GM12878 (cell line): Measurements from ENCODE around the gene PSME3IP1. TPM values are rescaled to one million over a fixed set of nuclear protein-coding genes. Genes with fewer than 3 reads are reported as not detected.

Experiments used
- ATAC-seq: fragments of 200-7000 bp; cut with Tn5 transposase; 3 replicates; pipeline ENCODE4 v1.9.1; 2020; ENCODE audit warnings: mild to moderate bottlenecking, moderate library complexity
- BruUV-seq: library from RNA; stranded (reverse); fragments of 400-500 nt; replicated peaks from 2 replicates; lab custom pipeline; 2021; lab: Mats Ljungman, UMichigan
- CTCF ChIA-PET: fragments of 300-600 bp; sonication (Branson Sonifier 250); formaldehyde crosslinking; extraction: SDS; loops from one replicate; lab custom pipeline; 2021; ENCODE audit warnings: inconsistent platforms; lab: Yijun Ruan, JAX
- POLR2A ChIA-PET: fragments of 350-600 bp; formaldehyde crosslinking; extraction: SDS; loops from one replicate; lab custom pipeline; 2021; ENCODE audit warnings: inconsistent platforms; lab: Charles Lee
- RAD21 ChIA-PET: fragments of 300-600 bp; sonication (Branson Sonifier 250); formaldehyde crosslinking; loops from one replicate; lab custom pipeline; 2023; ENCODE audit warnings: antibody characterized with exemption; ENCODE audit not compliant: unreplicated experiment; lab: Charles Lee
- SMC1A ChIA-PET: fragments of 300-600 bp; sonication (Branson Sonifier 250); formaldehyde crosslinking; loops from one replicate; lab custom pipeline; 2023; ENCODE audit not compliant: unreplicated experiment, uncharacterized antibody; lab: Charles Lee
- DNase-seq: peaks from one replicate; pipeline ENCODE4 v3.0.0-alpha.2; 2011; ENCODE audit warnings: low read depth, low spot score
- FAIRE-seq: peaks from 3 replicates; lab custom pipeline; 2011; peaks lifted over from hg19 to GRCh38; lab: Jason Lieb, UNC
- H2AFZ ChIP-seq: 2 replicates; pipeline ENCODE4 v1.6.0; 2011; ENCODE audit warnings: low read depth, low read length, control low read depth; ENCODE audit not compliant: control insufficient read depth
- H3K27ac ChIP-seq: 2 replicates; pipeline ENCODE4 v1.5.1; 2011; ENCODE audit warnings: control low read depth; ENCODE audit not compliant: control insufficient read depth, insufficient read depth
- H3K27me3 ChIP-seq, 2 experiments: replicated peaks in 1 of 2; 2 replicates each; pipeline versions ENCODE4 v1.6.0 to v1.6.1; 2011; ENCODE audit warnings: low read length in 1 of 2; ENCODE audit not compliant: control insufficient read depth in 2 of 2, insufficient read depth in 2 of 2
- H3K36me3 ChIP-seq, 2 experiments: 2 replicates each; pipeline ENCODE4 v1.5.1; 2011; ENCODE audit warnings: low read length in 1 of 2; ENCODE audit not compliant: control insufficient read depth in 2 of 2, insufficient read depth in 2 of 2
- H3K4me1 ChIP-seq: 2 replicates; pipeline ENCODE4 v1.6.1; 2011; ENCODE audit warnings: mild to moderate bottlenecking, low read length, moderate library complexity, mixed read lengths; ENCODE audit not compliant: control insufficient read depth, insufficient read depth
- H3K4me2 ChIP-seq: 2 replicates; pipeline ENCODE4 v1.6.0; 2011; ENCODE audit warnings: control low read depth; ENCODE audit not compliant: control insufficient read depth, insufficient read depth
- H3K4me3 ChIP-seq: fragments of 200-600 bp; sonication (generic); 2 replicates; pipeline ENCODE4 v1.5.1; 2016
- H3K79me2 ChIP-seq: 2 replicates; pipeline ENCODE4 v1.6.0; 2011; ENCODE audit warnings: low read length; ENCODE audit not compliant: control insufficient read depth, insufficient read depth
- H3K9ac ChIP-seq: 2 replicates; pipeline ENCODE4 v1.8.0; 2011; ENCODE audit warnings: low read length, control low read depth, mixed read lengths; ENCODE audit not compliant: control insufficient read depth, insufficient read depth
- H3K9me3 ChIP-seq: replicated peaks from 3 replicates; pipeline ENCODE4 v1.5.1; 2011; ENCODE audit warnings: mild to moderate bottlenecking, low read length; ENCODE audit not compliant: control insufficient read depth, insufficient read depth
- H4K20me1 ChIP-seq: 2 replicates; pipeline ENCODE4 v1.6.0; 2011; ENCODE audit not compliant: control insufficient read depth, insufficient read depth
- BRCA1 ChIP-seq: IDR thresholded peaks from 2 replicates; pipeline ENCODE4 v1.6.1; 2011; ENCODE audit warnings: low read depth, low read length, improper control_type of control experiment
- CREB1 ChIP-seq: IDR thresholded peaks from 2 replicates; pipeline ENCODE4 v1.6.1; 2012; ENCODE audit warnings: low read depth, mild to moderate bottlenecking, inconsistent platforms
- FOXM1 ChIP-seq: IDR thresholded peaks from 2 replicates; pipeline ENCODE4 v1.6.1; 2012; ENCODE audit warnings: low read depth, mild to moderate bottlenecking, inconsistent platforms, low read length, moderate library complexity
- JUNB ChIP-seq: IDR thresholded peaks from 2 replicates; pipeline ENCODE4 v1.6.1; 2016; ENCODE audit warnings: antibody characterized with exemption, mild to moderate bottlenecking
- MEF2A ChIP-seq: IDR thresholded peaks from 2 replicates; pipeline ENCODE4 v1.6.1; 2011; ENCODE audit warnings: low read depth, mild to moderate bottlenecking, low read length, moderate library complexity; ENCODE audit not compliant: insufficient read depth
- MEF2B ChIP-seq: fragments of 450-650 bp; IDR thresholded peaks from 2 replicates; pipeline ENCODE4 v1.6.1; 2018; ENCODE audit warnings: mild to moderate bottlenecking, moderate library complexity; ENCODE audit not compliant: partially characterized antibody, poor library complexity, severe bottlenecking
- RB1 ChIP-seq: fragments of 450-650 bp; formaldehyde crosslinking; IDR thresholded peaks from 2 replicates; pipeline ENCODE4 v1.6.1; 2017; ENCODE audit warnings: mild to moderate bottlenecking, borderline replicate concordance
- RELA ChIP-seq: fragments of 450-650 bp; IDR thresholded peaks from 2 replicates; pipeline ENCODE4 v1.8.0; 2014; ENCODE audit warnings: borderline replicate concordance; ENCODE audit not compliant: partially characterized antibody
- SUZ12 ChIP-seq: fragments of 200-600 bp; sonication (generic); IDR thresholded peaks from one replicate; pipeline ENCODE4 v1.6.1; 2018; ENCODE audit warnings: antibody characterized with exemption, mild to moderate bottlenecking; ENCODE audit not compliant: unreplicated experiment
- TCF3 ChIP-seq: IDR thresholded peaks from 2 replicates; pipeline ENCODE4 v1.6.1; 2012; ENCODE audit warnings: low read depth, mild to moderate bottlenecking, low read length, borderline replicate concordance; ENCODE audit not compliant: insufficient read depth
- WGBS: methylation state at CpG from one replicate; pipeline ENCODE4 v1.1.6; 2016; ENCODE audit warnings: low lambda C conversion rate; ENCODE audit not compliant: insufficient replicate concordance, insufficient coverage; ENCODE audit errors: missing lambda C conversion rate; 5-methylcytosine and 5-hydroxymethylcytosine counted together
- in situ Hi-C: fragments of 300-500 bp; cut with MboI; formaldehyde crosslinking; loops from 9 replicates; pipeline ENCODE4 v1.14.3; 2018; ENCODE audit warnings: mixed read lengths
- intact Hi-C: fragments of 100-400 bp; cut with micrococcal nuclease; formaldehyde crosslinking; loops from one replicate; pipeline ENCODE4 v1.14.2; 2022; ENCODE audit not compliant: unreplicated experiment
- polyA plus RNA-seq, 11 experiments: library from polyadenylated mRNA; depleted of rRNA in 4 of 11; unstranded in 6 of 11; stranded (reverse) in 5 of 11; fragments of >200 nt; fragmentation: Nextera tagmentation in 4 of 11; fragmentation: Illumina TruSeq in 1 of 11; extraction: Ambion mirVana in 4 of 11; extraction: Trizol in 1 of 11; gene quantifications; 1 replicate in 1 of 11; 2 replicates in 10 of 11; pipeline versions ENCODE4 v1.2.1 to v1.2.3, GENCODE V29; 2011 to 2016; ENCODE audit warnings: inconsistent platforms in 2 of 11, missing spikeins in 2 of 11, low read depth in 1 of 11
- total RNA-seq, 4 experiments: library from RNA; depleted of rRNA in 3 of 4; stranded (reverse); fragments of >200 nt in 3 of 4; fragmentation: Illumina TruSeq in 1 of 4; extraction: Trizol in 1 of 4; gene quantifications; 2 replicates each; pipeline versions ENCODE4 v1.2.1 to v1.2.3, GENCODE V29; 2013 to 2021
- TF ChIP-seq, protein P1 (sequence below): fragments of 450-650 bp; IDR thresholded peaks from 2 replicates; pipeline ENCODE4 v1.6.1; 2017; ENCODE audit warnings: mild to moderate bottlenecking, moderate library complexity
- TF ChIP-seq, protein P2 (sequence below): fragments of 450-650 bp; IDR thresholded peaks from 2 replicates; pipeline ENCODE4 v1.6.1; 2016; ENCODE audit warnings: mild to moderate bottlenecking

PSME3IP1 gene
- total and polyA plus RNA-seq, 10 of the 15 experiments (the other 5 are each of a cell fraction or from before 2014, with no cell fraction given), result 67.9 to 174 (median 111) TPM

DNA sequence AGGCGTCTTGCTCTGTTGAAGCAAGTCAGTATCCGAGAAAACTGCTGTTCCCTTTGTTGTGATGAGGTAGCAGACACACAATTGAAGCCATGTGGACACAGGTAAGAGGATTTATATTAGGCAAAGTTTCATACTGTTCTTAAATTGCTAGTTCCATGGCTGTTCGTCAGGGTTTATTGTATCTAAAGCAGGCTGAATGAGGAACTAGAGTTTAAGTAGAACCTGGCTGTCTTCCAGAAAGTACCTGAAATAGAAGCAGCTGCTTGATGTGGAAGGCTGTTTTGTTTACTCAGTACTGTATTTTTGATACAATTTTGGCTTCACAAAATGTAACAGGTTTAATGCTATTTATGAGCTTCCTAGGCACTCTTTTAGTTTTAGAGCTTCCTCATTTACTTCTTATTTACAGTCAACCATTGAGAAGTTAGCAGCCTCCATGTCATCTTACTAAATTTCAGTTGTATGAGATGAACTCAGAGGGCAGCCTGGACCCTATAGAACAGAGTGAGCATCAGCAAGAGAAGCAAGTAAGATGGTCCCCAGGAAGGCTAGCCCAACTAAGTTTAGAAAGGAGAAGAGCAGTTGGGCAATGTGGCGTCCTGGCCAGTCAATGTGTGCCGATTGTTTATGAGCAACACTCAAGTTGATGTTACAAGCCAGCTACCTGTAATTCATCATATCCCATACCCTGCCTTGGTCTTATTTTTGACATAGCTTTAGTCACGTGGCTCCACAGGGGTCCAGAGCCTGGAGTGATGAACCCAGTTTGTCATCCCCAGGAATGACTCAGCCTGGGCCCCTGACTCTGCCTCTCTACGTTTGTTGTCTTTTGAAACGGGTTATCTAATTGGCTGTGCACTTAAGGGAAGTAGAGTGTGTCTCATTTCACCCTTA lies 49.5 kb upstream of the PSME3IP1 start:
- no peak overlapping the region for H3K4me3 ChIP-seq
- SMC1A ChIA-PET, result interaction anchor here (0.8 to 2.1 kb wide), 10 partner anchors 8 to 183 kb away, joined by 3 to 7 read pairs (median 4); partner anchors contain the start of gene ARL2BP
- RAD21 ChIA-PET, result interaction anchor here (0.8 to 2.2 kb wide), 3 partner anchors 38 to 181 kb away, joined by 3 to 8 read pairs (median 4); no protein-coding TSS in a partner anchor
- TF ChIP-seq FOXM1, result no peak
- no peak for TF ChIP-seq TCF3
- TF ChIP-seq, protein P1, sequence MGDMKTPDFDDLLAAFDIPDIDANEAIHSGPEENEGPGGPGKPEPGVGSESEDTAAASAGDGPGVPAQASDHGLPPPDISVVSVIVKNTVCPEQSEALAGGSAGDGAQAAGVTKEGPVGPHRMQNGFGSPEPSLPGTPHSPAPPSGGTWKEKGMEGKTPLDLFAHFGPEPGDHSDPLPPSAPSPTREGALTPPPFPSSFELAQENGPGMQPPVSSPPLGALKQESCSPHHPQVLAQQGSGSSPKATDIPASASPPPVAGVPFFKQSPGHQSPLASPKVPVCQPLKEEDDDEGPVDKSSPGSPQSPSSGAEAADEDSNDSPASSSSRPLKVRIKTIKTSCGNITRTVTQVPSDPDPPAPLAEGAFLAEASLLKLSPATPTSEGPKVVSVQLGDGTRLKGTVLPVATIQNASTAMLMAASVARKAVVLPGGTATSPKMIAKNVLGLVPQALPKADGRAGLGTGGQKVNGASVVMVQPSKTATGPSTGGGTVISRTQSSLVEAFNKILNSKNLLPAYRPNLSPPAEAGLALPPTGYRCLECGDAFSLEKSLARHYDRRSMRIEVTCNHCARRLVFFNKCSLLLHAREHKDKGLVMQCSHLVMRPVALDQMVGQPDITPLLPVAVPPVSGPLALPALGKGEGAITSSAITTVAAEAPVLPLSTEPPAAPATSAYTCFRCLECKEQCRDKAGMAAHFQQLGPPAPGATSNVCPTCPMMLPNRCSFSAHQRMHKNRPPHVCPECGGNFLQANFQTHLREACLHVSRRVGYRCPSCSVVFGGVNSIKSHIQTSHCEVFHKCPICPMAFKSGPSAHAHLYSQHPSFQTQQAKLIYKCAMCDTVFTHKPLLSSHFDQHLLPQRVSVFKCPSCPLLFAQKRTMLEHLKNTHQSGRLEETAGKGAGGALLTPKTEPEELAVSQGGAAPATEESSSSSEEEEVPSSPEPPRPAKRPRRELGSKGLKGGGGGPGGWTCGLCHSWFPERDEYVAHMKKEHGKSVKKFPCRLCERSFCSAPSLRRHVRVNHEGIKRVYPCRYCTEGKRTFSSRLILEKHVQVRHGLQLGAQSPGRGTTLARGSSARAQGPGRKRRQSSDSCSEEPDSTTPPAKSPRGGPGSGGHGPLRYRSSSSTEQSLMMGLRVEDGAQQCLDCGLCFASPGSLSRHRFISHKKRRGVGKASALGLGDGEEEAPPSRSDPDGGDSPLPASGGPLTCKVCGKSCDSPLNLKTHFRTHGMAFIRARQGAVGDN, result no peak
- TF ChIP-seq JUNB, result peak; percentile 64
- TF ChIP-seq RB1, result no peak
- TF ChIP-seq BRCA1, result no peak
- peak; percentile 39; the same call in 1 of the 2 replicates for TF ChIP-seq CREB1
- TF ChIP-seq SUZ12, result no peak
- TF ChIP-seq MEF2B, result peak; percentile 33
- no peak for TF ChIP-seq RELA
- TF ChIP-seq, protein P2, sequence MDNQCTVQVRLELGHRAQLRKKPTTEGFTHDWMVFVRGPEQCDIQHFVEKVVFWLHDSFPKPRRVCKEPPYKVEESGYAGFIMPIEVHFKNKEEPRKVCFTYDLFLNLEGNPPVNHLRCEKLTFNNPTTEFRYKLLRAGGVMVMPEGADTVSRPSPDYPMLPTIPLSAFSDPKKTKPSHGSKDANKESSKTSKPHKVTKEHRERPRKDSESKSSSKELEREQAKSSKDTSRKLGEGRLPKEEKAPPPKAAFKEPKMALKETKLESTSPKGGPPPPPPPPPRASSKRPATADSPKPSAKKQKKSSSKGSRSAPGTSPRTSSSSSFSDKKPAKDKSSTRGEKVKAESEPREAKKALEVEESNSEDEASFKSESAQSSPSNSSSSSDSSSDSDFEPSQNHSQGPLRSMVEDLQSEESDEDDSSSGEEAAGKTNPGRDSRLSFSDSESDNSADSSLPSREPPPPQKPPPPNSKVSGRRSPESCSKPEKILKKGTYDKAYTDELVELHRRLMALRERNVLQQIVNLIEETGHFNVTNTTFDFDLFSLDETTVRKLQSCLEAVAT, result no peak
- TF ChIP-seq MEF2A, result peak; percentile 42; the same call in 1 of the 2 replicates
- TF ChIP-seq, all 136 proteins: peak for 4
- no peak for DNase-seq
- no peaks in the 10 kb centered on the region for H3K79me2 ChIP-seq
- intact Hi-C loops, result no loop called here
- H3K36me3 ChIP-seq, result peaks cover 5 to 45% of the 10 kb centered on the region in 2 experiments; a peak in 3 of 4 replicates
- H3K27me3 ChIP-seq, result no peaks in the 10 kb centered on the region
- BruUV-seq, result no TSS peak
- no peaks in the 10 kb centered on the region for H3K9me3 ChIP-seq
- WGBS, result 30% methylated on average over 8 of the region's 8 CpGs
- POLR2A ChIA-PET, result interaction anchor here (0.5 to 1.7 kb wide), 4 partner anchors 10 to 116 kb away, joined by 3 to 4 read pairs (median 4); partner anchors contain the start of gene ARL2BP
- CTCF ChIA-PET, result interaction anchor here (1.1 to 1.4 kb wide), 4 partner anchors 10 to 187 kb away, joined by 3 to 7 read pairs (median 4); partner anchors contain the start of gene ARL2BP
- no peak overlapping the region for H2AFZ ChIP-seq
- H4K20me1 ChIP-seq, result no peaks in the 10 kb centered on the region
- FAIRE-seq, result peak; percentile 31
- peaks cover 9% of the 10 kb centered on the region for H3K4me1 ChIP-seq
- ATAC-seq, result peak; percentile 44
- H3K4me2 ChIP-seq, result no peak overlapping the region
- 0 out of 2 replicates have a peak overlapping the region, but pooled peaks have one; percentile 15 for H3K27ac ChIP-seq
- H3K9ac ChIP-seq, result no peak overlapping the region
- in situ Hi-C loops, result no loop called here
